GM12878 (cell line): ENCODE results near the gene SLC39A11. TPM values are rescaled to one million over a fixed set of nuclear protein-coding genes. Genes with fewer than 3 reads are reported as not detected.

Source experiments
- ATAC-seq: fragments of 200-7000 bp; cut with Tn5 transposase; 3 replicates; pipeline ENCODE4 v1.9.1; 2020; ENCODE audit warnings: mild to moderate bottlenecking, moderate library complexity
- BruUV-seq: library from RNA; stranded (reverse); fragments of 400-500 nt; replicated peaks from 2 replicates; lab custom pipeline; 2021; lab: Mats Ljungman, UMichigan
- CTCF ChIA-PET: fragments of 300-600 bp; sonication (Branson Sonifier 250); formaldehyde crosslinking; extraction: SDS; loops from one replicate; lab custom pipeline; 2021; ENCODE audit warnings: inconsistent platforms; lab: Yijun Ruan, JAX
- POLR2A ChIA-PET: fragments of 350-600 bp; formaldehyde crosslinking; extraction: SDS; loops from one replicate; lab custom pipeline; 2021; ENCODE audit warnings: inconsistent platforms; lab: Charles Lee
- RAD21 ChIA-PET: fragments of 300-600 bp; sonication (Branson Sonifier 250); formaldehyde crosslinking; loops from one replicate; lab custom pipeline; 2023; ENCODE audit warnings: antibody characterized with exemption; ENCODE audit not compliant: unreplicated experiment; lab: Charles Lee
- SMC1A ChIA-PET: fragments of 300-600 bp; sonication (Branson Sonifier 250); formaldehyde crosslinking; loops from one replicate; lab custom pipeline; 2023; ENCODE audit not compliant: unreplicated experiment, uncharacterized antibody; lab: Charles Lee
- DNase-seq: peaks from one replicate; pipeline ENCODE4 v3.0.0-alpha.2; 2011; ENCODE audit warnings: low read depth, low spot score
- FAIRE-seq: peaks from 3 replicates; lab custom pipeline; 2011; peaks lifted over from hg19 to GRCh38; lab: Jason Lieb, UNC
- H2AFZ ChIP-seq: 2 replicates; pipeline ENCODE4 v1.6.0; 2011; ENCODE audit warnings: low read depth, low read length, control low read depth; ENCODE audit not compliant: control insufficient read depth
- H3K27ac ChIP-seq: 2 replicates; pipeline ENCODE4 v1.5.1; 2011; ENCODE audit warnings: control low read depth; ENCODE audit not compliant: control insufficient read depth, insufficient read depth
- H3K27me3 ChIP-seq, 2 experiments: replicated peaks in 1 of 2; 2 replicates each; pipeline versions ENCODE4 v1.6.0 to v1.6.1; 2011; ENCODE audit warnings: low read length in 1 of 2; ENCODE audit not compliant: control insufficient read depth in 2 of 2, insufficient read depth in 2 of 2
- H3K36me3 ChIP-seq, 2 experiments: 2 replicates each; pipeline ENCODE4 v1.5.1; 2011; ENCODE audit warnings: low read length in 1 of 2; ENCODE audit not compliant: control insufficient read depth in 2 of 2, insufficient read depth in 2 of 2
- H3K4me1 ChIP-seq: 2 replicates; pipeline ENCODE4 v1.6.1; 2011; ENCODE audit warnings: mild to moderate bottlenecking, low read length, moderate library complexity, mixed read lengths; ENCODE audit not compliant: control insufficient read depth, insufficient read depth
- H3K4me2 ChIP-seq: 2 replicates; pipeline ENCODE4 v1.6.0; 2011; ENCODE audit warnings: control low read depth; ENCODE audit not compliant: control insufficient read depth, insufficient read depth
- H3K4me3 ChIP-seq: fragments of 200-600 bp; sonication (generic); 2 replicates; pipeline ENCODE4 v1.5.1; 2016
- H3K79me2 ChIP-seq: 2 replicates; pipeline ENCODE4 v1.6.0; 2011; ENCODE audit warnings: low read length; ENCODE audit not compliant: control insufficient read depth, insufficient read depth
- H3K9ac ChIP-seq: 2 replicates; pipeline ENCODE4 v1.8.0; 2011; ENCODE audit warnings: low read length, control low read depth, mixed read lengths; ENCODE audit not compliant: control insufficient read depth, insufficient read depth
- H3K9me3 ChIP-seq: replicated peaks from 3 replicates; pipeline ENCODE4 v1.5.1; 2011; ENCODE audit warnings: mild to moderate bottlenecking, low read length; ENCODE audit not compliant: control insufficient read depth, insufficient read depth
- H4K20me1 ChIP-seq: 2 replicates; pipeline ENCODE4 v1.6.0; 2011; ENCODE audit not compliant: control insufficient read depth, insufficient read depth
- ATF3 ChIP-seq: IDR thresholded peaks from 2 replicates; pipeline ENCODE4 v1.6.1; 2011; ENCODE audit warnings: low read depth, mild to moderate bottlenecking, low read length, moderate library complexity, borderline replicate concordance; ENCODE audit errors: extremely low read depth
- CHD4 ChIP-seq: fragments of 200-600 bp; sonication (generic); IDR thresholded peaks from 2 replicates; pipeline ENCODE4 v1.6.1; 2016; ENCODE audit warnings: mild to moderate bottlenecking
- E2F4 ChIP-seq: IDR thresholded peaks from 2 replicates; pipeline ENCODE4 v1.6.1; 2012; ENCODE audit warnings: low read depth, low read length, improper control_type of control experiment
- HCFC1 ChIP-seq: fragments of 150-350 bp; IDR thresholded peaks from 2 replicates; pipeline ENCODE4 v1.6.1; 2014; ENCODE audit warnings: low read length
- RELA ChIP-seq: fragments of 450-650 bp; IDR thresholded peaks from 2 replicates; pipeline ENCODE4 v1.8.0; 2014; ENCODE audit warnings: borderline replicate concordance; ENCODE audit not compliant: partially characterized antibody
- WGBS: methylation state at CpG from one replicate; pipeline ENCODE4 v1.1.6; 2016; ENCODE audit warnings: low lambda C conversion rate; ENCODE audit not compliant: insufficient replicate concordance, insufficient coverage; ENCODE audit errors: missing lambda C conversion rate; 5-methylcytosine and 5-hydroxymethylcytosine counted together
- in situ Hi-C: fragments of 300-500 bp; cut with MboI; formaldehyde crosslinking; loops from 9 replicates; pipeline ENCODE4 v1.14.3; 2018; ENCODE audit warnings: mixed read lengths
- intact Hi-C: fragments of 100-400 bp; cut with micrococcal nuclease; formaldehyde crosslinking; loops from one replicate; pipeline ENCODE4 v1.14.2; 2022; ENCODE audit not compliant: unreplicated experiment
- polyA plus RNA-seq, 11 experiments: library from polyadenylated mRNA; depleted of rRNA in 4 of 11; unstranded in 6 of 11; stranded (reverse) in 5 of 11; fragments of >200 nt; fragmentation: Nextera tagmentation in 4 of 11; fragmentation: Illumina TruSeq in 1 of 11; extraction: Ambion mirVana in 4 of 11; extraction: Trizol in 1 of 11; gene quantifications; 1 replicate in 1 of 11; 2 replicates in 10 of 11; pipeline versions ENCODE4 v1.2.1 to v1.2.3, GENCODE V29; 2011 to 2016; ENCODE audit warnings: inconsistent platforms in 2 of 11, missing spikeins in 2 of 11, low read depth in 1 of 11
- total RNA-seq, 4 experiments: library from RNA; depleted of rRNA in 3 of 4; stranded (reverse); fragments of >200 nt in 3 of 4; fragmentation: Illumina TruSeq in 1 of 4; extraction: Trizol in 1 of 4; gene quantifications; 2 replicates each; pipeline versions ENCODE4 v1.2.1 to v1.2.3, GENCODE V29; 2013 to 2021
- TF ChIP-seq, protein P1 (sequence below): IDR thresholded peaks from 2 replicates; pipeline ENCODE4 v1.6.1; 2012; ENCODE audit warnings: low read length, inconsistent platforms
- TF ChIP-seq, protein P2 (sequence below): fragments of 450-650 bp; IDR thresholded peaks from 2 replicates; pipeline ENCODE4 v1.6.1; 2017; ENCODE audit warnings: borderline replicate concordance

The SLC39A11 gene
- total and polyA plus RNA-seq, 10 of the 15 experiments (the other 5 are each of a cell fraction or from before 2014, with no cell fraction given), result 8.6 to 23.8 (median 14.0) TPM

DNA sequence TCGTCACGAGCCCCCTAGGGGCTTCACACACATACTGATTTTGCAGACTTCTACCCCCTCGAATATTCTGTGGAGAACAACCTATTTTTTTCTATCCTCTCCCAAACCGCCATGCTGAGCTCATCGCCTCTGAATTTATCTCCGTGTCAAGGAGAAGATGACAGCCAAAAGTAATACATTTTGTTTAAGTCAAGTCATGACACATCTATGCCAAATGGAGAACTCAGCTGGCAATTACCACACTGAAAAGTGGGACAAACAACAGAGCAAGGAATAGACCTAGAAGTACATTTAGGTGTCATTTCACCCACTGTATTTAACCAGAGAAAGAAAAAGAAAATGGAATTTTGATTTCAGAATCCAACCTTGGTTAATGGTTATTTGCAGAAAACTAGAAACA, 260.2 kb downstream of the SLC39A11 start:
- no peak for FAIRE-seq
- BruUV-seq, result no TSS peak
- no peak for DNase-seq
- Histone ChIP-seq H3K4me1 (no peaks in the 10 kb centered on the region), H4K20me1 (no peaks in the 10 kb centered on the region), H3K9ac (no peak overlapping the region), H3K4me2 (no peak overlapping the region), H3K4me3 (no peak overlapping the region), H2AFZ (no peak overlapping the region), H3K27me3 (no peaks in the 10 kb centered on the region), H3K9me3 (peaks cover 4% of the 10 kb centered on the region; the same call in 1 of the 3 replicates), H3K79me2 (no peaks in the 10 kb centered on the region), H3K36me3 (peaks cover 0 to 7% of the 10 kb centered on the region in 2 experiments; a peak in 2 of 4 replicates), H3K27ac (no peak overlapping the region)
- CTCF ChIA-PET, result no interaction called here
- SMC1A ChIA-PET, result no interaction called here
- in situ Hi-C loops, result no loop called here
- intact Hi-C loops, result no loop called here
- ATAC-seq, result no peak
- WGBS, result 96% methylated on average over 6 of the region's 6 CpGs
- RAD21 ChIA-PET, result no interaction called here
- POLR2A ChIA-PET, result interaction anchor here (0.6 kb wide), 1 partner anchor 509 kb away, joined by 5 read pairs; no protein-coding TSS in a partner anchor
- TF ChIP-seq HCFC1, result no peak
- TF ChIP-seq, all 136 proteins: peak for 0

DNA sequence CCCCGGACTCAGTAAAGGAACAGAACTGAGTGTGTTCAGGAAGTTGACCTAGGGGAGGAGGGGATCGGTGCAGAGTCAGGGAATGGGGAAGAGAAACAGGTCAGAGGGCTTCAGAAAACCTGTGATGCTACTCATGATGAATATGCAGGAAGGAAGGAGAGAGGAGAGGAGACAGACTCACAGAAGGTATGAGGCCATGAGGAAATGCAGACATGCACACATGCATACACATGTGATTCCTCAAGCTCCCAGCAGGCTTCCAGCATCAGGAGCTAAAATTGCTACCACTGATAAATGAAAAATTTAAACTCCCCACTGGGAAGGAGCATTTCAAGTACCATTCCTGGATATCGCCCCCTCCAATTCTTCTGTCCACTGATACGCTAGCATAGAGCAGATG, 262.6 kb downstream of the SLC39A11 start:
- intact Hi-C loops, result no loop called here
- no peaks in the 10 kb centered on the region for H3K27me3 ChIP-seq
- H3K4me2 ChIP-seq, result no peak overlapping the region
- no peak overlapping the region for H3K9ac ChIP-seq
- no peak for ATAC-seq
- no peaks in the 10 kb centered on the region for H3K79me2 ChIP-seq
- peaks cover 13% of the 10 kb centered on the region; the same call in 2 of the 3 replicates for H3K9me3 ChIP-seq
- no TSS peak for BruUV-seq
- ChIA-PET SMC1A (interaction anchor here (0.6 kb wide), 1 partner anchor 102 kb away, joined by 3 read pairs; no protein-coding TSS in a partner anchor), CTCF (interaction anchor here (1.1 kb wide), 1 partner anchor 156 kb away, joined by 3 read pairs; no protein-coding TSS in a partner anchor), POLR2A (no interaction called here), RAD21 (no interaction called here)
- in situ Hi-C loops, result no loop called here
- no peak overlapping the region for H3K4me3 ChIP-seq
- WGBS, result 71% methylated on average over 4 of the region's 4 CpGs
- no peak for FAIRE-seq
- H3K4me1 ChIP-seq, result no peaks in the 10 kb centered on the region
- peaks cover 0 to 5% of the 10 kb centered on the region in 2 experiments; a peak in 2 of 4 replicates for H3K36me3 ChIP-seq
- H3K27ac ChIP-seq, result no peak overlapping the region
- H2AFZ ChIP-seq, result no peak overlapping the region
- H4K20me1 ChIP-seq, result no peaks in the 10 kb centered on the region
- no peak for DNase-seq
- TF ChIP-seq RELA, result no peak
- no peak for TF ChIP-seq CHD4
- TF ChIP-seq ATF3, result no peak
- TF ChIP-seq E2F4, result no peak
- TF ChIP-seq, protein P1, sequence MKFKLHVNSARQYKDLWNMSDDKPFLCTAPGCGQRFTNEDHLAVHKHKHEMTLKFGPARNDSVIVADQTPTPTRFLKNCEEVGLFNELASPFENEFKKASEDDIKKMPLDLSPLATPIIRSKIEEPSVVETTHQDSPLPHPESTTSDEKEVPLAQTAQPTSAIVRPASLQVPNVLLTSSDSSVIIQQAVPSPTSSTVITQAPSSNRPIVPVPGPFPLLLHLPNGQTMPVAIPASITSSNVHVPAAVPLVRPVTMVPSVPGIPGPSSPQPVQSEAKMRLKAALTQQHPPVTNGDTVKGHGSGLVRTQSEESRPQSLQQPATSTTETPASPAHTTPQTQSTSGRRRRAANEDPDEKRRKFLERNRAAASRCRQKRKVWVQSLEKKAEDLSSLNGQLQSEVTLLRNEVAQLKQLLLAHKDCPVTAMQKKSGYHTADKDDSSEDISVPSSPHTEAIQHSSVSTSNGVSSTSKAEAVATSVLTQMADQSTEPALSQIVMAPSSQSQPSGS, result no peak
- TF ChIP-seq, protein P2, sequence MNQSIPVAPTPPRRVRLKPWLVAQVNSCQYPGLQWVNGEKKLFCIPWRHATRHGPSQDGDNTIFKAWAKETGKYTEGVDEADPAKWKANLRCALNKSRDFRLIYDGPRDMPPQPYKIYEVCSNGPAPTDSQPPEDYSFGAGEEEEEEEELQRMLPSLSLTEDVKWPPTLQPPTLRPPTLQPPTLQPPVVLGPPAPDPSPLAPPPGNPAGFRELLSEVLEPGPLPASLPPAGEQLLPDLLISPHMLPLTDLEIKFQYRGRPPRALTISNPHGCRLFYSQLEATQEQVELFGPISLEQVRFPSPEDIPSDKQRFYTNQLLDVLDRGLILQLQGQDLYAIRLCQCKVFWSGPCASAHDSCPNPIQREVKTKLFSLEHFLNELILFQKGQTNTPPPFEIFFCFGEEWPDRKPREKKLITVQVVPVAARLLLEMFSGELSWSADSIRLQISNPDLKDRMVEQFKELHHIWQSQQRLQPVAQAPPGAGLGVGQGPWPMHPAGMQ, result no peak
